Subcutaneous abdominal adipose tissue (tissue), 5 donors: Measurements from ENCODE around the gene ASB1.

ENCODE experiments used
- H3K27ac ChIP-seq: one replicate; pipeline ENCODE4 v1.7.0; 2013; ENCODE audit warnings: low read depth, mild to moderate bottlenecking, inconsistent platforms, low read length, moderate library complexity
- H3K27me3 ChIP-seq, 5 donors: one replicate each; pipeline ENCODE4 v1.7.0; 2013; ENCODE audit warnings: low read length in 5 of 5, inconsistent platforms in 1 of 5; ENCODE audit not compliant: control insufficient read depth in 5 of 5, insufficient read depth in 4 of 5
- H3K36me3 ChIP-seq, 5 donors: one replicate each; pipeline ENCODE4 v1.7.0; 2013; ENCODE audit warnings: low read length in 5 of 5; ENCODE audit not compliant: control insufficient read depth in 5 of 5, insufficient read depth in 5 of 5
- H3K4me1 ChIP-seq, 5 donors: one replicate each; pipeline ENCODE4 v1.7.0; 2013; ENCODE audit warnings: low read length in 5 of 5, mild to moderate bottlenecking in 3 of 5, moderate library complexity in 1 of 5; ENCODE audit not compliant: control insufficient read depth in 5 of 5, insufficient read depth in 5 of 5
- H3K4me3 ChIP-seq, 5 donors: one replicate each; pipeline ENCODE4 v1.7.0; 2013; ENCODE audit warnings: low read length in 5 of 5, low read depth in 1 of 5
- H3K9ac ChIP-seq, 5 donors: one replicate each; pipeline ENCODE4 v1.7.0; 2013; ENCODE audit warnings: low read length in 5 of 5, mild to moderate bottlenecking in 4 of 5, moderate library complexity in 3 of 5
- H3K9me3 ChIP-seq, 5 donors: one replicate each; pipeline ENCODE4 v1.7.0; 2013; ENCODE audit warnings: low read length in 5 of 5; ENCODE audit not compliant: control insufficient read depth in 5 of 5
- donor health status: healthy.
- donor health status: healthy.
- donor health status: healthy.
- donor health status: healthy.
- donor health status: healthy.

ASB1 gene, protein sequence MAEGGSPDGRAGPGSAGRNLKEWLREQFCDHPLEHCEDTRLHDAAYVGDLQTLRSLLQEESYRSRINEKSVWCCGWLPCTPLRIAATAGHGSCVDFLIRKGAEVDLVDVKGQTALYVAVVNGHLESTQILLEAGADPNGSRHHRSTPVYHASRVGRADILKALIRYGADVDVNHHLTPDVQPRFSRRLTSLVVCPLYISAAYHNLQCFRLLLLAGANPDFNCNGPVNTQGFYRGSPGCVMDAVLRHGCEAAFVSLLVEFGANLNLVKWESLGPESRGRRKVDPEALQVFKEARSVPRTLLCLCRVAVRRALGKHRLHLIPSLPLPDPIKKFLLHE

DNA sequence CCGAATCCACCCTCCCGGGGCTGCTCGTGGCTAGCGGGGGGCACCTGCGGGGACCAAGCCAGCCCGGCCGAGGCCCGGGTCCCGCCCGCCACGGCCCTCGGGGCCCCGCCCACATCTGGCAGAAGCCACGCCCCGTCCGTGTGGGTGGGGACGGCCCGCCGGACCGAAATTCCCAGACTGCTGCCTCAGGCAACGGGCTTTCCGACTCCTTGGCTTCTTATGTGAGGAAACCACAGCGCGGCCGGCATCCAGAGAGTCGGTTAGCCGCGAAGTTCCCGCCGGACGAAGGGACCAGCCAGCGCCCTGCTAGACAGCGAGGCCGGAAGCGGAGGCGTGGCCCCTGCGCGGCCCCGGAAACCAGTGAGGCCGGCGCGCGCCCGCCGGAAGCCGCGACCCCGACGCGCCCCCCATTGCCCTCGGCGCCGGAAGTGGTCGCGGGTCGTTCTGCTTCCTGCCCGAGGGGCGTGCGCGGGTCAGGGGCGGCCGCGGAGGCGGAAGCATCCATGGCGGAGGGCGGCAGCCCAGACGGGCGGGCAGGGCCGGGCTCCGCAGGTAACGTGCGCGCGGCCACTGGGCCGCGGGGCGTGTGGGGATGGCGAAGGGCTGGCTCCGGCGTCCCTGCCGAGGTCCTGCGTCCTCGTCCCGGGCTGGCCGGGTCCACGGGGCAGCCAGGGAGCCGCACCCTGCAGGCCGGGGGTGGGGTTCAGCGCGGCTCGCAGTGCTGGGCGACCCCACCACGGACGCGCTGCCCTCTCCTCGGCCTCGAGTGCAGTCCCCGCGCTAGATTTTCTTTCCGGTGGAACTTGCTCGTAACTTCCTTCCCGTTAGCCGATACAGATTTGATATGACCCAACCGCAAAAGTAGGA, at the start of gene ASB1:
TSS of gene ASB1 (plus strand) at position 360 of the 867 bp plus-strand sequence. CDS start at position 504, 144 bp downstream.
- peaks cover 0 to 19% (median 3%) of the 10 kb centered on the region in 5 donors for H3K27me3 ChIP-seq
- peaks cover 0 to 5% (median 0%) of the 10 kb centered on the region in 5 donors for H3K36me3 ChIP-seq
- peaks cover 0 to 11% (median 6%) of the 10 kb centered on the region in 5 donors for H3K9me3 ChIP-seq
- H3K4me1 ChIP-seq: peaks cover 6 to 33% (median 23%) of the 10 kb centered on the region in 5 donors
- peak within 1 kb of the TSS; percentile 63 to 87 (median 75) for H3K9ac ChIP-seq
- peak within 1 kb of the TSS; percentile 86 for H3K27ac ChIP-seq
- peak within 1 kb of the TSS; percentile 76 to 91 (median 90) for H3K4me3 ChIP-seq

DNA sequence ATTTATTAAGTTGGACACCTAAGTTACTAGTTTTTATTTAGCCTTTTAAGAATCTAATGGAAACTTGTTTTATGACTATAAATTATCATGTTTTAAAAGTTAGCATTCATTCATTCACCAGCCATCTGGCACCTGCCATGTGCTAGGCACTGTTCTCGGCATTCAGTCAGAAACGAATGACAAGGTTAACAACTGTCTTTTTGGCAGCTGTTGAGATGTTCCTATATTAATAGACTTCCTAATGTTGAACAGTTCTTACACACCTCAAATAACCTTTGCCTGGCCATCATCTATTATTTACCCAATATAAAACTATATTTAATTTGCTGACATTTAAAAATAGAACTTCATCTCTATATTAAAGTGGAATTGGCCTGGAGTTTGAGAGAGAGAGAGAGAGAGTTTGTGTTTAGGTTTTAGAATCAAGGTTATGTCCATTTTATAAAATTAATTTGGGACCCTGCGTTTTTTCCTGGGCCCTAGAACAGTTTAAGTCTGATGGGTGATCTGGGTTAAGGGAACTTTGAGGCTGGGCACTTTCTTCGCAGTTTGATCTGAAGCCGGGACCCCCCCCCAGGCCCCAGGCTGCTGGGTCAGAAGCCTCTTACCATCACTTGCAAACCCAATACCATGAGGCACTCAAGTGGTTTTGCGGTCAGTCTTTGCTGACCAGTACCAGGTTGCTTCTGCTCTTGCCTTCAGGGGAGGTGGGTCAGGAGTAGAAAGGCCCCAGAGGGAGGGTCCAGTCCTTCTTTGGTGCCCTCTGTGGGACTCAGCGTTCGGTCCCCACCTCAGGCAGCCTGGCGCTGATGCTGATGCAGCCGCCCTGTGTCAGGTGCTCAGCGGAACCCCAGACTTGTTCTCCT, 48.3 kb upstream of the ASB1 start:
- no peaks in the 10 kb centered on the region for H3K27me3 ChIP-seq
- no peak overlapping the region for H3K9ac ChIP-seq
- H3K4me1 ChIP-seq: peaks cover 0 to 4% (median 0%) of the 10 kb centered on the region in 5 donors
- peaks cover under 1 to 29% (median 11%) of the 10 kb centered on the region in 5 donors for H3K36me3 ChIP-seq
- H3K4me3 ChIP-seq: no peak overlapping the region
- H3K9me3 ChIP-seq: no peaks in the 10 kb centered on the region
- no peak overlapping the region for H3K27ac ChIP-seq

GRCh38 chr2:238379096-238379810, 47.5 kb upstream of the ASB1 start:
- Histone ChIP-seq H3K36me3 (peaks cover 4 to 29% (median 11%) of the 10 kb centered on the region in 5 donors), H3K9ac (no peak overlapping the region), H3K4me3 (no peak overlapping the region), H3K4me1 (peaks cover 0 to 4% (median 0%) of the 10 kb centered on the region in 5 donors), H3K27ac (no peak overlapping the region), H3K9me3 (peaks cover 0 to 3% (median 0%) of the 10 kb centered on the region in 5 donors), H3K27me3 (no peaks in the 10 kb centered on the region)

DNA sequence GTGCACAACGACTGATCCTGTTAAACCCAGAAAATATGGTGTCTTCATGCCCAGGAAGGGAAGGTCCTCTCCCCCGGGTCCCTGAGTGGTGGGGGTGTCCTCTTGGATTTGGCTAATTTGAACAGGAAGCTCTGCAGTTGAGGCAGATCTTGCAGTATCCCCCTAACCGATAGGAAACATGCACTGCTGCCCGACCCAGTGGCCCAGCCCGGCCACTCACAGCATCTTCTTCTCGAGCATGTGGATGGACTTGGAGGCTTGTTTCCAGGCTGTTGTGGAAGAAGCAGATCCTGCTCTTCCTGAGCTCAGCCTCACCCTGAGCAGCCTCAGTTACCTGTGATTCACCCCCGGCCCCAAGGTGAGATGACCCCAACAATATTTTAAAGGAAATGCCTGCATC, 46.4 kb upstream of the ASB1 start:
- H3K9me3 ChIP-seq: peaks cover 0 to 3% (median 0%) of the 10 kb centered on the region in 5 donors
- no peak overlapping the region for H3K9ac ChIP-seq
- H3K4me1 ChIP-seq: peaks cover 0 to 4% (median 0%) of the 10 kb centered on the region in 5 donors
- H3K27me3 ChIP-seq: no peaks in the 10 kb centered on the region
- no peak overlapping the region for H3K27ac ChIP-seq
- H3K36me3 ChIP-seq: peaks cover 4 to 29% (median 11%) of the 10 kb centered on the region in 5 donors
- no peak overlapping the region for H3K4me3 ChIP-seq

GRCh38 chr2:238380785-238381184, 45.9 kb upstream of the ASB1 start:
- peaks cover 0 to 3% (median 0%) of the 10 kb centered on the region in 5 donors for H3K9me3 ChIP-seq
- no peak overlapping the region for H3K9ac ChIP-seq
- H3K4me3 ChIP-seq: no peak overlapping the region
- peaks cover 4 to 29% (median 11%) of the 10 kb centered on the region in 5 donors for H3K36me3 ChIP-seq
- no peak overlapping the region for H3K27ac ChIP-seq
- H3K27me3 ChIP-seq: no peaks in the 10 kb centered on the region
- peaks cover 0 to 4% (median 0%) of the 10 kb centered on the region in 5 donors for H3K4me1 ChIP-seq

GRCh38 chr2:238381341-238382115, 45.2 kb upstream of the ASB1 start:
- H3K4me3 ChIP-seq: no peak overlapping the region
- H3K9me3 ChIP-seq: peaks cover 0 to 3% (median 0%) of the 10 kb centered on the region in 5 donors
- H3K27me3 ChIP-seq: no peaks in the 10 kb centered on the region
- H3K36me3 ChIP-seq: peaks cover 4 to 29% (median 11%) of the 10 kb centered on the region in 5 donors
- no peak overlapping the region for H3K9ac ChIP-seq
- no peak overlapping the region for H3K27ac ChIP-seq
- H3K4me1 ChIP-seq: peaks cover 0 to 4% (median 1%) of the 10 kb centered on the region in 5 donors

DNA sequence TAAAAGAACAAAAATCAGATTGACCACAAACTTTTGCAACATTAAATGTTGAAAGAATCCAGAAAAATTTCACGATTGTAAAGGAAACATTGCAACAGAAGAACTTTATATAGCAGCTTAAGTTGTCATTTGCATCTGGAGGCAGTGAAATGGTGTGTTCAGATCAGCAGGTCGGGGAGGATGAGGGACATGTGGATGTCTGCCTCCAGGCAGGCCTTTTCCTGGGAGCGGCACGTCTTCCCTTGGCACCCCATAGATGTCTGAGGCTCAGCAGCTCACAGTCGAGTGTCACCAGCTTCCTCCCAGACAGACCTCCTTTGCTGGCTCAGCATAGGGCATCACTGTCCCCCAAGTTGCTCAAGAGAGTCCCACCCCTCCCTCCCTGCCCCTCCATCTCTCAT, 44.3 kb upstream of the ASB1 start:
- Histone ChIP-seq H3K9ac (no peak overlapping the region), H3K36me3 (peaks cover 4 to 29% (median 11%) of the 10 kb centered on the region in 5 donors), H3K4me1 (peaks cover 0 to 10% (median 8%) of the 10 kb centered on the region in 5 donors), H3K9me3 (peaks cover 0 to 3% (median 0%) of the 10 kb centered on the region in 5 donors), H3K27ac (no peak overlapping the region), H3K27me3 (no peaks in the 10 kb centered on the region), H3K4me3 (no peak overlapping the region)

DNA sequence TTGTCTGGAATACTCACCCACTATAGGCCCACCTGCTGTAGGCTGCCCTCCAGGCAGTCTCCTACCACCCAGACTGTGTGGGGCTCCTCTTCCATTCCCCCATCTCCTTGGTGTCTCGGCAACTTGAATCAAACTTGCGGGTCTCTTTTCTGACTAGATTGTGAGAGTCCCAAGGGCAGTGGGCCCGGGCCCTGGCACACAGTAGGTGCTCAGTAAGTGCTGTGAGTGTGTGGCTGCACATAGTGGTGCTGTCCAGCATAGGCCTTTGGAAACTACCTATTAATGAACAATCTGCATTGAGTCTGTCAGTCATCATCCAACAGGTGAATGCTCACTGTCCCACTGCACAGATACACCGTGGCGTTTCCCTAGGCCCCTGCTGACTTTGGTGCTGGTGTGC, 43.6 kb upstream of the ASB1 start:
- Histone ChIP-seq H3K4me3 (no peak overlapping the region), H3K36me3 (peaks cover 4 to 29% (median 11%) of the 10 kb centered on the region in 5 donors), H3K27me3 (no peaks in the 10 kb centered on the region), H3K4me1 (peaks cover 0 to 12% (median 9%) of the 10 kb centered on the region in 5 donors), H3K27ac (no peak overlapping the region), H3K9me3 (peaks cover 0 to 3% (median 0%) of the 10 kb centered on the region in 5 donors), H3K9ac (no peak overlapping the region)
